DMS 273 (cell line): ENCODE data around the gene SLC36A3.
"Not testable (repeated sequence)": the region's sequence is repeated elsewhere in the genome, so short reads cannot be mapped to it uniquely, and the experiment has no call there.

Experiments
- DNase-seq: peaks from one replicate; lab custom pipeline; 2025; ENCODE audit not compliant: unreplicated experiment; lab: John Stamatoyannopoulos, UW

The SLC36A3 gene

DNA sequence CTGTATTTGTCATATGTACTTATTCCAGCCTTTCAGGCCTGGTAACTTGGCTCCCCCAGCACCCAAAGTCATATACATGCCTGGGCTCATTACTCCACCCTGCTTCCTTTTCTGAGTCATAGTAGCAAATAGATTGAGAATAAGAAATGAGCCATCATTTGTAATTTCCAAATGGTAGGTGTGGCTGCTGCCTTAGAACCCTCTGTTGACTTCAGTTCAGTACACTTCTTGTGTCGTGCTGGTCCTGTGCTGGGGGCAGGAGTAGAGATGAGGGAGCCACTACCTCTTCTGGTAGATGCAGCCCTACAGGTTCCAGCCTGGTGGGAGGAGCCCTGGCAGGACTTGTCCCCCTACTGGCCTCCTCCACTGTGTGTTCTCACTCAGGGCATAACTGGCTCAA, 39.5 kb downstream of the SLC36A3 start:
- no peak for DNase-seq

DNA sequence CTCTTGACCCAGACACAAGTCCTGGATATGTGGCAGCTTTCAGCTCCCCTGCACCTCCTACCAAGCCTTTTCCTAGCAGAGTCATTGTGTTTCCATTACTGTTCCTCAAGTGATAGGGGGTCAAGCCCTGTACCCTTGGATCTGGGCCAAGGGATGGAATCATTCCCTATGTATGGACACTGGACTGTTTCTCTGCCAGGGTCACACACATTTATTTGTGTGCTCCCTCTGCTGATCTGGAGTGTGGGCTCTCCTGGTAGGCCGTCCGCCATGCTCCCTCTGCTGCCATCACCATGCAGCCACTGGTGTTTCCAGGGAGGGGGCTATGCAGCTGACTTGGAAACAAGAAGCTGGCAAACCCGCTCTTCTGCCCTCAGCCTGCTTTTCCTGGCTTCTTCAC, 41.0 kb downstream of the SLC36A3 start:
- DNase-seq: no peak

DNA sequence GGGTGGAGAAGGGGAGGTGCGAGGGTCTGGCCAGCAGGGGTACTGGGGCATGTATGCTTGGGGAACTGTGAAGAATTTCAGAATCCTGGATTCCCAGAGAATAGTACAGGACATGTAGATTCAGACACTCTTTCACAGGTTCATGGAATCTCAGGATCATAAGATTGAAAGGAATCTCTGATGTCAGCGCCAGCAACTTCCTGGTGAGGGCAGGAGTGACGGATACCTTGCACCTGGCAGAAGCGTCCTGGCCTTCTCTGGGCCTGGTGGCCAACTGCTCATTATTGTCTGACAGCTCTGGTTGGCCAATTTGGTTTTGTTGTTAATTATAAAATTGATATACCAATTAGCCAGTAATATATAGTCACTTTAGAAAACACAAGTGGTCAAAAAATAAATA, 43.6 kb downstream of the SLC36A3 start:
- DNase-seq: no peak

DNA sequence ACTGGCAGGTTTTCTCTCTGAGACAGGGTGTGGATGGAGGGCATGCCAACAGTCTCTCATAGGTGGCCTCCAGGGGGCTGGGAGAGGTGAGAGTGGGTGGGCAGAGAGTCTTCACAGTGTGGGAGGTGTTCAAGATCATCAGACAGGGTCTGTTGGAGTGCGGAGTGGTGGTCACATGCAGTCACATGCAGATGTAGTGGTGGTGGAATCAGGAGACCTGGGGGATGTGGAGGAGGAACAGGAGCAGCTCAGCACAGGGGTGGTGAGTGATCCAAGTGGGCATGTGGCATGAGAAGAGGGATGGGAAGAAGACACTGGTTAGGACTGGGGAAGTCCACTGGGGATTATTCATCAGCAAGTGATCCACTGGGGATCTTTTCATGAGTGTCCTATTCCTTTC, 44.8 kb downstream of the SLC36A3 start:
- no peak for DNase-seq

DNA sequence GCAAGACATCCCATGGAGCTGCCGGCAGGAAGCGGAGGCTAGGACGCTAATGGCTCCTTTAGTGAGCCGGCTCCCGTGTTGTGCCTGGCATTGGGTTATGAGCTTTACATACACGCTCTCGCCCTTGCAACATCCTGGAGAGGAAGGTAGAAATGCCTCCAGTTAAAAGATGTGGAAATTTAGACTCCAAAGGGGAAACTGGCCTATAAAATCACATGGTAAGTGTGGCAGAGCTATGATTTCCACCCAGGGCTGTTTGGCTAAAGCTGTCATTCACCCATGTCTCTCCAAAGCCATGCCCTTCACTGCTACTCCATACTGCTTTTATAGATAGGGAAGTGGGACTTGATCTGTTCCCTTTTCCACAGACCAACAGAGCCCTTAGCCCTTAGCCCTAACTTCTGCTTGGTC, 45.4 kb downstream of the SLC36A3 start:
- no peak for DNase-seq

DNA sequence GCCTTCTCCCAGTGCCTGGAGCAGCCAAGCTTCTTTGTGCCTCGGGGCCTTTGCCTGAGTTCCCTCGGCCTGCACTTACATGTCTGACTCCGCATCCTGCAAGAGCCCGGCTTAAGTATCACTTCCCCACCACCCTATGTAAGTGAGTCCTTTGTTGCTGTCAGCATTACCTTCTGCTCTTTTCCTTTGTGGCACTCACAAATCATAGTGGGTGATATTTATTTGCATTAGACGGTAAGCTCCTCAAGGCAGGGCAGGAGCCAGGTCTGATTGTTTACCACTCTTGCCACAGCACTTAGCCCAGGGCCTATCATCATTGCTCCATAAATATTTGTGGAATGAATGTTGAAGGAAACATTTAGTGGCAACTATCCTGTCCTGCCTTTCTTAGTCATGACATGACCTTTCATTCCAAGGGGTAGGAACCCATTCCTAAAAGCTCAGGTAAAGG, 45.8 kb downstream of the SLC36A3 start:
- DNase-seq: no peak

DNA sequence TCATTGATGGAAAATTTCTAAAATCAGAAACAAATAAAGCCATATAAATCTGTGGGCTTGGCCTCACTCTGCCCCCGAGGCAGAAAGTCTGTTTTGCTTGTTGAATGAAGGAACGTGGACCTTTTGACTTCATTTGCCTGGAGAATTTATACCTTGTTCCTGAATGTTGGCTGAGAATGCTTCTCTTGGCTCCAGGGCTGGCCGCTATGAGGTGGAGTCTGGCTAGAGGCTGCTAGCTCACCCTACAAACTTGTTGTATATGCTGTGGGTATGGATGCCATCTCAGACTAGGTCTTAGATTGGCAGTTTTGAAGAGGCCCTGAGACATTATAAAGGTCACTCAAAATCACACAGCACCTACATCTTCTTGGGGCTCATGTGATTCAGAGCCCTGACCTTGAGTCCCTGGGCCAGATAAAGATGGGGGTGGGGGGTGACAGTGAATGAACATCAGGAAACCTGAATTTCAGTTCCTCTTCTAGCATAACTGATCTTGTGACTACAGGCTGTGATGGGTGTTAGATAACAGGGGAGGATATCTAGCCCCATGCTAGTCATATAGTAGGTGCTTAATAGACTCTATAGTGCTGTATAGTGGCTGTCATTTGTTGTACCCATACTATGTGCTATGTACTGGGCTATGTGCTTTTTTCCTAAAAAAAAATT, 47.8 kb downstream of the SLC36A3 start:
- DNase-seq: no peak

DNA sequence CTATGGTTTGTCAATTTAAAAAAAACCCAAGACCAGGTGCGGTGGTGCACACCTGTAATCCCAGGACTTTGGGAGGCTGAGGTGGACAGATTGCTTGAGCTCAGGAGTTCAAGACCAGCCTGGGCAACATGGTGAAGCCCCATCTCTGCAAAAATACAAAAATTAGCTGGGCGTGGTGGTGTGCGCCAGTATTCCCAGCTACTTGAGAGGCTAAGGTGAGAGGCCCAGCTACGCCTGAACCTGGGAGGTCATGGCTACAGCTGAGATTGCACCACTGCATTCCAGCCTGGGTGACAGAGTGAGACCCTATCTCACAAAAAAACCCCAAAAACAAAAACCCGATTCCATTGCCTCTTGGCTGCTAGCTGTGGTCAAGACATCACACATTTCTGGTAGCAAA, 48.6 kb downstream of the SLC36A3 start:
- DNase-seq: not testable (repeated sequence)

DNA sequence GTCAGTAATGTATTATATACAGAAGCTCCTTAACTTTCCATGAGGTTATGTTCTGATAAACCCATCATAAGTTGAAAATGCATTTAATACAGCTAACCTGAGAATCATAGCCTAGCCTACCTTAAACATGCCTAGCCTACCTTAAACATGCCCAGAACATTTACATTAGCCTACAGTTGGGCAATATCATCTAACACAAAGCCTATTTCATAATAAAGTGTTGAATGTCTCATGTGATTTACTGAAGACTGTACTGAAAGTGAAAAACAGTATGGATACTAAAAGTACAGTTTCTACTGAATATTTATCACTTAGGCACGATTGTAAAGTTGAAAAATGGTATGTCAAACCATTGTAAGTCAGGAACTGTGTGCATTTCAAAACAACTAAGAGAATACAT, 49.0 kb downstream of the SLC36A3 start:
- no peak for DNase-seq

DNA sequence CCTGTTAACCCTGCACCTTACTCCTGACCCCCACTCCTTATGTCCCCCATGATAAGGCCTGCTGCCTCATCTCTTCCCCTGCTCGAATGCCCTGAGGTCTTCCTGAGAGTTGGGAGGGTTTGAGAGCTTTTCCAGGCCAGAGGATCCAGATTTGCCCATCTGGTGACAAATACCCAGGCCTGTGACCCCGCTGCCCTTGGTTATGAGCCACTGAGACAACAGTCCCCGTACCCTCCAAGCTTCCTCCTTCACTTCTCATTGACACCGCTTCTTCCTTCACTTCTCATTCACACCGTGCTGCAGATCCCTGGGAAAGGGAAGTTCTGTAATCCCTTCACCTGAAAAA, 50.0 kb downstream of the SLC36A3 start:
- DNase-seq: peak; percentile 39

DNA sequence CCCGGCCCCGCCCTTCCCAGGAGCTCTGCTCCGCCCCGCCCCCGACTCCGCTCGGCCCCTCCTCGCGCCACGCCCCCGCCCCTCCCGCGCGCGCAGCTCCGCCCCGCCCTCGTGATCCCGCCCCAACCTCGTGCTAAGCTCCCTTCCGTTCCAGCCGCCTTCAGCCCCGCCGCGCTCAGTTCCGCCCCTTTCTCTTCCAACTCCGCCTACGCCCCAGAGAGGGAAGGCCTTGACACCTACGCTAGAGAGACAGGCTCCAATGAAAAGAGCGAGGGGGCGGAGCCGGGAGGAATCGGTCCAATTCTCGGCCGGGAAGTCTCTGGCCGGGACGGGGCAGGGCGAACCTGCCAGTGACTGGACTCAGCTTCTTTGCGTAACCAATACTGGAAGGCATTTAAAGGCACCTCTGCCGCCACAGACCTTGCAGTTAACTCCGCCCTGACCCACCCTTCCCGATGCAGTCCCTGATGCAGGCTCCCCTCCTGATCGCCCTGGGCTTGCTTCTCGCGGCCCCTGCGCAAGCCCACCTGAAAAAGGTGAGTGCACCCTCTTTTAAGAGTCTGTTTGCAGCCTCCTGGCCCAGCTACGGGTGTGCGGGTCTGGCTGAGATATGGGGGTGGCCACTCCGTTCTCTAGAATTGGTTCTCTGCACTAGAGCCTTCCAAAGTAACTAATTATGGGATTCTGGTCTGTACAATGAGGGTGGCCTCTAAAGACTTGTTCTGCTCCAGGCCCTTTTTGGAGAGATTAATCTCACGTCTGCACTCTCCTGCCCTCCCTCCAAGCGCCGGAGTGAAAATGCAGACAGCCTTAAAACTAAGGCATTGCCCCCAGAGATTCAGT, 50.6 kb downstream of the SLC36A3 start, which contains the start of gene GM2A:
Gene GM2A, plus strand, starts transcription at position 424 of the 843 bp plus-strand sequence. Its CDS starts 32 bp downstream, at position 456.
- peak; percentile 100 for DNase-seq

DNA sequence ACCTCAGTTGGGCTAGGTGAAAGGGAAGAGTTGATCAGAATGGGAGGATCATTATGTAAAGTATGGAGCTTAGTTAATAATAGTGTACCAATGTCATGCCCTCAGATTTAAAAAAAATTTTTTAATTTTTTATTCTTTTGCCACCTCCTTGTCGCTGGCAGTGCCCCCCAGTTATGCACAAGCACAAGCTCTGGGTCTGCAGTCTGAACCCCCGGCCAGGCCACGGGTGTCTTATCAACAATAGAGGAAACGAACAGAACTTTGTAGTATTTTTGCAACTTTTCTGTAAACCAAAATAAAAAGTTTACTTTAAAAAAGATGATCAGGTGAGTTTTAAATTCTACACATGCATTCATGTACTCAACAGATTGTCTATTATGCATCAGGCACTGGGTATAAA, 51.9 kb downstream of the SLC36A3 start:
- no peak for DNase-seq

DNA sequence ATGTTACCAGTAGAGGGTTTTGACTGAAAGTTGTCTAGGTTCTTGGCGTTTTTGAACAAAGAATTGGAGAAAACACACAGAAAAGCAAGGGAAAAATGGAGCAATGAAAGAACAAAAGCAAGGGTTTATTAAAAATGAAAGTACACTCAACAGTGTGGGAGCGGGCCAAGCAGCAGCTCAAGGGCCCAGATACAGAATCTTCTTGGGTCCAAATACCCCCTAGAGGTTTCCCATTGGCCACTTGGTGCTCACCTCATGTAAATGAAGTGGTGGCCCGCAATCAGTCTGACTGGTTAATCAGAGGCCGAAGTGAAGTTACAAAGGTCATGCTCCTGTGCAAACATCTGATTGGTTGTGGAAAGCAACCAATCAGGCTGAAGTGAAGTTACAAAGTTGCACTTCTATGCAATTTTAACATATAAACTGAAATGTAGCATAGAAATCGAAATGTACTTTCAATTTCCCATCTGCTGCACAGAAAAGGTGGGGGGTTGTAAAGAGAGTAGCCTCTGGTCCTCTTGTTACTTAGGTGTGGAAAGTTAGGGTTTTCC, 52.5 kb downstream of the SLC36A3 start:
- no peak for DNase-seq

DNA sequence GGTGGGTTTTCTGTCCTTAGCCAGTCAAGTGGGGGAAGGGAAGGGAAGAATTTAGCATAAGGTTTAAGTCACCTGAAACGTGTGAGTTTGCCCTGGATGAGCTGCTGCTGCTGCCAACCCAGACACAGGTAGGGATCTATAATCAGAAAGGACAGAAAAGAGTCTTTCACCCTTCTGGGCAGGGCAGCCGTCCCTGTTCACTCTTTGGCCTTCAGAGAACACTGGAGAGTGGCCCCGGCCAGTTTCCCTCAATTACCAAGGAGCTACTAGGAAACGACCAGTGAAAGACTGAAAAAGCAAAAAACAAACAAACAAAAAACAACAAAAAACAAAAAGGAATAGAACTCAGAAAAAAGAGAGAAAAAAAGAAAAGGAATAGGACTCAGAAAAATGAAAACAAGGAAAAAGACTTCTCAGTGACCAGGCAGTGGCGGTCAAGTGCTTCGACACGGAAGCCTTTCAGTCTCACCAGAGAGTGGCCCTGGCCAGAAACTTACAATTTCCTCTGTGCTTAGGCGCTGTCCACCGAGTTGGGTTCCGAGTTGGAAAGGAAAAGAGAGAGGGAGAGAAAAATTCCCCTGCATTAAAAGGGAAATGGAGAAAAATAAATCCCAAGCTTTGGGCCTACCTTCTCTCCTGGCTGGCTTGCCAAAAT, 53.1 kb downstream of the SLC36A3 start:
- no peak for DNase-seq

DNA sequence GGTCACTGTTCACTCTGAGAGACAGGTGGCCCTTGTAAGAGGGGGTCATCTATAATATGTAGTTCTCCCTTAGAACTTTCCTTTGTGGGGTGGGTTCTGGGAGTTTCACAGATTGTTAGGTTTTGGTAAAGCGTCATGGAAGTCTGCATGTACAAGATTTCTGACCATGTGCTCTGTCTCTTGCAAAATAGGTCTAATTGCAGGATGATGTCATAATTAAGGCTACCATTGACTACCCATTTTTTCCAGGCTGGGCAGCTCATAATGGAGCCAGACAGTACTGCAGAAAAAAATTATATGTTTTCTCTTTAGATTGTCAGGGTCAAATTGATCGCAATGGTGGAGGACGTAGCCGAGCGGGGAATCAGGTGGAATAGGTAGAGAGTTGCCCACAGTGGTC, 54.3 kb downstream of the SLC36A3 start:
- DNase-seq: no peak

DNA sequence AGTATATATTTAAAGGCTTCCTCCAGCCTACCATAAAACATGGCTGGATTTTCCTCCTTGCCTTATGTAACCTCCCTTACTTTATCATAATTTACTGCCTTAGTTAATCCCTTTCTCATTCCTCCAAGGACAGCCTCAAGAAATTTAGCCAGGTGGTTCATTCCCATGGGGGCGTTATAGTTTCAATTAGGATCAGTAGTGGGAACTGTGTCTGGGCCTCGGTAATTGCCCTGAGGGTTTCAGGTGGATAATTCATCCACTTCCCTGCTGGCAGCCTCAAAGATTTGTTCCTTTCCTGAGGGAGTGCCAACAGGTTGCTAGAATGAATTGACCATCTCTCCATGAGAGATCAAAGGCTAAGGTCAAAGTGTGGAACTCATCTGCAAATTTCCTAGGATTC, 54.9 kb downstream of the SLC36A3 start:
- DNase-seq: peak; percentile 47

DNA sequence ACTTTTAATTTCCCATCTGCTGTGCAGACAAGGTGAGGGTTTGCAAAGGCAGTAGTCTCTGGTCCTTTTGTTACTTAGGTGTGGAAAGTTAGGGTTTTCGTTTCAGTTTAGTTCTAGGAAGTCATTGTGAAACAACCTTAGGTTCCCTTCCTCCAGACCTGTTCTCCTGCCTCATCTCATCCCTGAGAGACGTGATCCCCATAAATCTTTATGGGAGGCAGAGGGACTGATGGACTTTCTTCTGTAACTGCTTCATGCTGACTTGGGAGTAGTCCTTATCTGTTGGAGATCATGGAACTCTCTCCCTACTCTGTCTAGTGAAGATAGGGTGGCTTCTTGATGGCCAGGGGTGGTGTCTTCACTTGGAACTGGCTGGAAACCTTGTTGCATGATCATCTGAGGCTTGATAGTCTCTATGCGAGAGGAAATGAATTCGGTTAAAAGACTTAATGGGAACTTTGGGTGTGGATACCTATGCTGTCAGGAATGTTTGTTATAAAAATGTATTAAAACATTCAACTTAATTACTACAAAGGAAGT, 57.8 kb downstream of the SLC36A3 start:
- no peak for DNase-seq

DNA sequence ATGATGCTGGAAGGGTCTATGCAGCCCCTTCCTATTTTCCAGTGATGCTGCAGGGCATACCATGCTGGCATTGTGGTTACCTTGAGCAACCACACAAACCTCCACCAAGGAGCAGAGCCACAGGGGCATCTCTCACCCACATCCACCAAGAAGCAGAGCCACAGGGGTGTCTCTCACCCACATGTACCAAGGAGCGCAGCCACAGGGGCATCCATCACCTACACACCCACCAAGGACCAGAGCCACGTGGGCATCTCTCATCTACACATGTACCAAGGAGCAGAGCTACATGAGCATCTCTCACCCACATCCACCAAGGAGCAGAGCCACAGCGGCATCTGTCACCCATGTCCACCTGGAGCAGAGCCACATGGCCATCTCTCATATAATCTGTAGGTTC, 59.4 kb downstream of the SLC36A3 start:
- DNase-seq: no peak

DNA sequence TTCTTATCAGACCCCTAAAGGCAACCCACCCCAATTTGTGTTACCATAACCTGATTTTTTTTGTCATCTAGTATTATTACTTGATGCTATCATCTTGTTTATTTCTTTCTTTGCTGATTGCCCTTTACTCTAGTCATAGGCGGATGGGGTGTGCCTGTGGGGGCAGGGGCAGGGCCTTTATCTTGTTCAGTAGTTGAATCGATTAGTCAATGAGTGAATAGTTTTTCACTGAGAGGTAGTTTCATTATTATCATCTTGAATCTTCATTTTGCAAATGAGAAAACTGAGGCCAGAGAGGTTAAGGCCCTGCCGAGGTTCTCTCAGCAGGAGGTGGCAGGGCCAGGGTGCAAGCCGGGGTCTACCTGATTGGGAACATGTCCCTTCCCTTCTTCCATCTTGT, 60.0 kb downstream of the SLC36A3 start:
- no peak for DNase-seq

DNA sequence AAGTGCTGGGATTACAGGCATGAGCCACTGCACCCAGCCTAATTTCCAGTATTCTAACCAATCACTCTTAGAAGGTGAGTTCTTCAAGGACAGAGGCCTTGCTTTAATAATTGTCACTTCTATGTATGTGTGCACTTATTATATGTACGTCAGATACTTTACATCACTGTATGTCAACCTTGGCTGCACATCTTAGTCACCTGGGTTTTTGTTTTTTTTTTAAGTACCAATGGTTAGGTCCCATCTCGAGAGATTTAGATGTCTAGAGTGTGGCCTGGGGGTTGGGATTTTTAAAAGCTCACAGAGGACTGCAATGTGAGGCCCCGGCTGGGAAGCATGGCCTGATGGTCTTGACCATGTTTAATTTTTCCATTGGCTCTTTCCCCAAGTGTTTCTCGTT, 60.4 kb downstream of the SLC36A3 start:
- no peak for DNase-seq

DNA sequence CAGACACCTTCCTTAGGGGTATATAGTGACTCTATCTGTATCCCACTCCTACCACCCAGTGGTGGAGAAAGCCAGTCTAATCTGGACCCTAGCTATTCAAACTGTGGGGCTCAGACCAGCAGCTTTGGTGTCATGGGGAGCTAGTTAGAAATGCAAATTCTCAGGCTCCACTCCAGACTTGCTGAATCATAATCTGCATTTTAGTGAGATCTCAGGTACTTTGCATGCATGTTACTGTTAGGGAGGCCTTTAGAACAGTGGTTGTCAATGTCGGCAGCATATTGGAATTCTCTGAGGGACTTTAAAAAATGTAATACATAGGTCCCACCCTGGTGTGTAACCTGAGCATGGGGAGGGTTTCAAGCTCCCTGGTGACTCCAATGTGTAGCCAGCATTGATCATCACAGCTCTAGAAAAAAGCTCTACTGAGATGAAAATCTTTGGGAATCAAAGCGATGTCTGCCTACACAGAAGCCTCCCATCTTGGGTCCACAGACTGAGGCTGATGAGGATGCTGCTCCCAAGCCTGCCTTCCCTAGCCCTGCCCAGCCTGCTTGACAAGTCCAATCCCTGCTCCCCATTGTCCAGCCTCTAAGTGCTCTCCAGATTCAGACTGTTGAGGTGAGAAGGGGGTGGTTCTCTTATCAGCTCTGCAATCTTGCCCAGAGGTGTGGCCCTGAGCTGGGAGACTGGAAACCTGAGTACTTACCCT, 62.5 kb downstream of the SLC36A3 start:
- no peak for DNase-seq
